Right lobe of liver (tissue), 6 donors: ENCODE measurements around the gene RAB3IL1. TPM values are rescaled to one million over a fixed set of nuclear protein-coding genes. Genes with fewer than 3 reads are reported as not detected.

Experiments
- ATAC-seq, 4 donors: fragments of 200-7000 bp; cut with Tn5 transposase; one replicate each; pipeline ENCODE4 v1.9.1; 2020; ENCODE audit warnings: mild to moderate bottlenecking in 4 of 4, moderate library complexity in 4 of 4
- DNase-seq, 3 donors: peaks; one replicate each; pipeline ENCODE4 v3.0.0-alpha.2; 2020
- H3K27ac ChIP-seq, 3 donors: fragments of 200-600 bp; one replicate each; pipeline ENCODE4 v1.8.0; 2022
- H3K27me3 ChIP-seq, 2 donors: fragments of 200-600 bp; one replicate each; pipeline ENCODE4 v1.8.0; 2022
- H3K36me3 ChIP-seq, 4 donors: fragments of 200-600 bp; sonication (generic) in 1 of 4; one replicate each; pipeline versions ENCODE4 v1.5.1 to v1.8.0; 2017 to 2022; ENCODE audit warnings: control low read depth in 1 of 4
- H3K4me1 ChIP-seq, 4 donors: fragments of 200-600 bp; sonication (generic) in 1 of 4; one replicate each; pipeline versions ENCODE4 v1.5.1 to v1.8.0; 2017 to 2022; ENCODE audit warnings: control low read depth in 1 of 4
- H3K4me3 ChIP-seq, 3 donors: fragments of 200-600 bp; one replicate each; pipeline ENCODE4 v1.8.0; 2022
- H3K9me3 ChIP-seq, 4 donors: fragments of 200-600 bp; sonication (generic) in 1 of 4; one replicate each; pipeline versions ENCODE4 v1.5.1 to v1.8.0; 2017 to 2022; ENCODE audit warnings: control low read depth in 1 of 4
- CTCF ChIP-seq, 4 donors: fragments of 200-600 bp in 3 of 4; fragments of 450-650 bp in 1 of 4; IDR thresholded peaks; one replicate each; pipeline versions ENCODE4 v1.5.1 to v1.8.0; 2016 to 2022; ENCODE audit warnings: antibody characterized with exemption in 4 of 4, mild to moderate bottlenecking in 2 of 4
- POLR2A ChIP-seq: fragments of 450-650 bp; IDR thresholded peaks from one replicate; pipeline ENCODE4 v1.6.1; 2017; ENCODE audit warnings: antibody characterized with exemption, mild to moderate bottlenecking
- WGBS: methylation state at CpG from one replicate; pipeline ENCODE4 v1.1.6; 2018; ENCODE audit warnings: low coverage, low lambda C conversion rate; ENCODE audit not compliant: insufficient coverage; ENCODE audit errors: missing lambda C conversion rate; 5-methylcytosine and 5-hydroxymethylcytosine counted together
- intact Hi-C, 2 donors: fragments of 100-400 bp; cut with DNase I; formaldehyde crosslinking; loops; one replicate each; pipeline versions ENCODE4 v1.11.2 to v1.14.1; 2022
- total RNA-seq, 6 experiments: library from RNA; depleted of rRNA in 2 of 6; stranded (reverse); fragments of >200 nt in 2 of 6; fragmentation: NEBNext Ultra II Directional in 3 of 6; extraction: Animal tissue kit (Norgen Biotek cat#: 25700) in 3 of 6; gene quantifications; one replicate each; pipeline versions ENCODE4 v1.1.0 to v1.2.4, GENCODE V29; 2016 to 2023
- donor health status: DM: no; HTN: yes; CAD: no.
- donor health status: DM: no; HTN: no; CAD: no.
- donor health status: DM: no; HTN: no; CAD: no.
- donor health status: DM: no; HTN: yes; CAD: no.
- donor health status: DM: no; HTN: yes; CAD: no.

Gene RAB3IL1
- total RNA-seq, 6 experiments from 2014 or later = 3.2 to 9.1 (median 4.2) TPM

DNA sequence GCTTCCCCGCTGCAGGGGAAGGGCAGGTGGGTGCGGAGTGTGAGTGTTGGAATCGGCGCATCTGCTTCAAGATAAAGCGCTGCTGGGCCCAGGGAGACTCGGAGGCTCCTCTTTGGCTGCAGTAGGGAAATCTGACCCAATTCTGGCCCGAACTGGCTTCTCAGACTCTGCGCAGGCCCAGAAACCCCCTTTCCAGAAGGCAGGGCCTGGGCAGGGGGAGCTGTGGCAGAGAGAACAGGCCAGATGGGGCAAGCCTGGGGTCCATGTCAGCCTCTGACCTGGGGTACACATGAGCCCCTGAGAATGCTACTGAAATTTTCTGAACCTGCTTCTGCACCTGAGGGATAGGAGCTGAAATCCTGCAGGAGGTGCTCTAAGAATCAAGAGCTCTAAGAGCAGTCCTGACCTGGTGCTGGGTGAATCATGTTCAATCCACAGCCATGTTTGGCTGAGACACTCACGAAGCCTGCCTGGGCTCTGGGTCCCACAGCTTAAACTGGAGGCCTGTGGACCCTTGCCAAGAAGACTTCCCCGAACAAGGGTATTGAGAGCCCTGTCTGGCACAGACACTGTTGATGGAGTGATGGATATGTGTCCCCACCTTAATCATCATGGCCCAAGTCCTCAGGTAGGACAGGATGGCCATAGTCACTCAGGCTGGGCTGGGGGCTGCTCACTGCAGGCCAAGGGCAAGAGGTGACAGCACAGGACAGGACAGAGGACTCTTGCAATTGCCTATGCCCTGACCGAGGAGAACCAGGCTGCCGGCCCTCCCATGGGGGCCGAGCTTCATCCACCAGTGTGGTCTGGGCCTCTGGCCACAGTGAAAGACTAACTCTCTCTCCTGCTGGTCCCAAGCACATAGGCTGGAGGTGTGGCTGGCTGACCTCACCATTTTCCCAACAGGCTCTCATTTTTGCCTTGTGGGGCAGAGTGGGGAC lies 6.9 kb downstream of the RAB3IL1 start:
- Histone ChIP-seq H3K9me3 (no peaks in the 10 kb centered on the region), H3K27me3 (no peaks in the 10 kb centered on the region), H3K4me1 (peaks cover 0 to 5% (median 0%) of the 10 kb centered on the region in 4 donors), H3K27ac (peak overlapping the region in 1 of 3 donors; percentile 29), H3K36me3 (no peaks in the 10 kb centered on the region), H3K4me3 (no peak overlapping the region)
- 100% methylated on average over 1 of the region's 13 CpGs for WGBS
- TF ChIP-seq CTCF (IDR thresholded peaks at IDR 0.05) (no peak), POLR2A (no peak)
- no peak for ATAC-seq
- intact Hi-C loops = no loop called here
- peak in 2 of 3 donors; percentile 15 to 29 for DNase-seq

- no peak for TF ChIP-seq CTCF (IDR thresholded peaks at IDR 0.05)
- no peak for TF ChIP-seq POLR2A
- Histone ChIP-seq H3K36me3 (no peaks in the 10 kb centered on the region), H3K27ac (no peak overlapping the region), H3K27me3 (no peaks in the 10 kb centered on the region), H3K4me1 (peaks cover 0 to 5% (median 0%) of the 10 kb centered on the region in 4 donors), H3K4me3 (no peak overlapping the region), H3K9me3 (no peaks in the 10 kb centered on the region)
- ATAC-seq = peak; percentile 32 to 68 (median 38)
- 15% methylated on average over 4 of the region's 10 CpGs for WGBS
- intact Hi-C loops = loop anchor here in 1 of 2 donors (10.0 kb wide), 1 partner anchor 166 kb away; no protein-coding TSS in a partner anchor
- DNase-seq = peak; percentile 75 to 85 (median 83)
Measured at GRCh38 chr11:61908730-61909316, 8.5 kb downstream of the RAB3IL1 start.

GRCh38 chr11:61907871-61908729 lies 9.3 kb downstream of the RAB3IL1 start:
- ATAC-seq (no peak), DNase-seq (peak in 2 of 3 donors; percentile 17 to 39)
- 40% methylated on average over 1 of the region's 21 CpGs for WGBS
- Histone ChIP-seq H3K9me3 (no peaks in the 10 kb centered on the region), H3K36me3 (no peaks in the 10 kb centered on the region), H3K4me1 (peaks cover 0 to 5% (median 0%) of the 10 kb centered on the region in 4 donors), H3K4me3 (no peak overlapping the region), H3K27me3 (no peaks in the 10 kb centered on the region), H3K27ac (no peak overlapping the region)
- no peak for TF ChIP-seq POLR2A
- TF ChIP-seq CTCF (IDR thresholded peaks at IDR 0.05) = no peak
- intact Hi-C loops = loop anchor here in 1 of 2 donors (10.0 kb wide), 1 partner anchor 167 kb away; no protein-coding TSS in a partner anchor

GRCh38 chr11:61907282-61907681 lies 10.1 kb downstream of the RAB3IL1 start:
- Histone ChIP-seq H3K27ac (no peak overlapping the region), H3K27me3 (no peaks in the 10 kb centered on the region), H3K4me3 (no peak overlapping the region), H3K9me3 (no peaks in the 10 kb centered on the region), H3K4me1 (peaks cover 0 to 5% (median 0%) of the 10 kb centered on the region in 4 donors), H3K36me3 (no peaks in the 10 kb centered on the region)
- 85% methylated on average over 14 of the region's 19 CpGs for WGBS
- TF ChIP-seq POLR2A (no peak), CTCF (IDR thresholded peaks at IDR 0.05) (no peak)
- intact Hi-C loops = loop anchor here in 1 of 2 donors (10.0 kb wide), 1 partner anchor 168 kb away; no protein-coding TSS in a partner anchor
- DNase-seq = peak in 1 of 3 donors; percentile 14
- ATAC-seq = no peak
